ENCODE results near the gene MMP17. TPM values are rescaled to one million over a fixed set of nuclear protein-coding genes. Genes with fewer than 3 reads are reported as not detected.

MMP17 gene
- total and polyA plus RNA-seq, 8 donors: 0.58 to 21.5 (median 2.5) TPM

GRCh38 chr12:131795064-131795463 lies 33.1 kb upstream of the MMP17 start:
- FAIRE-seq: no peak
- no peaks in the 10 kb centered on the region for H3K9me3 ChIP-seq
- TF ChIP-seq CTCF (IDR thresholded peaks at IDR 0.05): no peak
- 89 to 93% methylated on average over 14 of the region's 14 CpGs for WGBS, 2 donors
- no peak for DNase-seq
- intact Hi-C loops (cut with DNase I): no loop called here
- H3K27ac ChIP-seq: no peak overlapping the region
- peaks cover 5 to 46% (median 6%) of the 10 kb centered on the region in 3 donors for H3K36me3 ChIP-seq
- no peak overlapping the region for H3K4me3 ChIP-seq
- no peaks in the 10 kb centered on the region for H3K27me3 ChIP-seq
- no peaks in the 10 kb centered on the region for H3K4me1 ChIP-seq
- no peak for ATAC-seq

- TF ChIP-seq CTCF (IDR thresholded peaks at IDR 0.05): no peak
- DNase-seq (no peak), FAIRE-seq (no peak), ATAC-seq (no peak)
- 82 to 85% methylated on average over 13 of the region's 15 CpGs for WGBS, 2 donors
- Histone ChIP-seq H3K27me3 (no peaks in the 10 kb centered on the region), H3K4me1 (no peaks in the 10 kb centered on the region), H3K4me3 (no peak overlapping the region), H3K36me3 (peaks cover 5 to 39% (median 6%) of the 10 kb centered on the region in 3 donors), H3K9me3 (no peaks in the 10 kb centered on the region), H3K27ac (no peak overlapping the region)
- intact Hi-C loops (cut with DNase I): no loop called here
Measured at GRCh38 chr12:131795690-131796410, 32.3 kb upstream of the MMP17 start.

GRCh38 chr12:131796411-131796736 lies 31.8 kb upstream of the MMP17 start:
- intact Hi-C loops (cut with DNase I): no loop called here
- 96 to 99% methylated on average over 6 of the region's 6 CpGs for WGBS, 2 donors
- Histone ChIP-seq H3K9me3 (no peaks in the 10 kb centered on the region), H3K36me3 (peaks cover 5 to 37% (median 6%) of the 10 kb centered on the region in 3 donors), H3K27ac (no peak overlapping the region), H3K4me3 (no peak overlapping the region), H3K27me3 (no peaks in the 10 kb centered on the region), H3K4me1 (no peaks in the 10 kb centered on the region)
- no peak for TF ChIP-seq CTCF (IDR thresholded peaks at IDR 0.05)
- ATAC-seq: no peak
- no peak for DNase-seq
- no peak for FAIRE-seq

GRCh38 chr12:131796754-131797587 lies 31.2 kb upstream of the MMP17 start:
- WGBS, 2 donors: 92% methylated on average over 28 of the region's 28 CpGs
- no peaks in the 10 kb centered on the region for H3K4me1 ChIP-seq
- ATAC-seq: no peak
- H3K4me3 ChIP-seq: no peak overlapping the region
- FAIRE-seq: no peak
- intact Hi-C loops (cut with DNase I): no loop called here
- no peak for TF ChIP-seq CTCF (IDR thresholded peaks at IDR 0.05)
- peaks cover 5 to 37% (median 6%) of the 10 kb centered on the region in 3 donors for H3K36me3 ChIP-seq
- H3K27ac ChIP-seq: no peak overlapping the region
- H3K27me3 ChIP-seq: no peaks in the 10 kb centered on the region
- DNase-seq: no peak
- H3K9me3 ChIP-seq: no peaks in the 10 kb centered on the region

GRCh38 chr12:131797588-131797934 lies 30.6 kb upstream of the MMP17 start:
- H3K27ac ChIP-seq: no peak overlapping the region
- WGBS, 2 donors: 84 to 85% methylated on average over 10 of the region's 10 CpGs
- FAIRE-seq (no peak), ATAC-seq (no peak), DNase-seq (no peak)
- intact Hi-C loops (cut with DNase I): no loop called here
- no peaks in the 10 kb centered on the region for H3K27me3 ChIP-seq
- no peaks in the 10 kb centered on the region for H3K9me3 ChIP-seq
- no peaks in the 10 kb centered on the region for H3K4me1 ChIP-seq
- H3K4me3 ChIP-seq: no peak overlapping the region
- peaks cover 5 to 37% (median 6%) of the 10 kb centered on the region in 3 donors for H3K36me3 ChIP-seq
- TF ChIP-seq CTCF (IDR thresholded peaks at IDR 0.05): no peak

Measured in pancreas (tissue), 10 donors.